ENCODE results near the gene MMP21.

MMP21 gene

GRCh38 chr10:125734148-125734547, 41.5 kb downstream of the MMP21 start:
- ATAC-seq (ENCODE audit: insufficient read depth, low read depth) (no peak), DNase-seq (no peak)
- H3K36me3 ChIP-seq (ENCODE audit: insufficient read depth, low read length) = peaks cover 99% of the 10 kb centered on the region
- TF ChIP-seq EZH2 (IDR thresholded peaks at IDR 0.05; ENCODE audit: borderline replicate concordance, low read depth, low read length, severe bottlenecking) (no peak), CTCF (IDR thresholded peaks at IDR 0.05; ENCODE audit: borderline replicate concordance, extremely low read depth, low read length, poor library complexity, severe bottlenecking) (no peak)
- H3K27ac ChIP-seq (ENCODE audit: low read length) = no peak overlapping the region
- H2AFZ ChIP-seq (ENCODE audit: low read depth, low read length) = no peak overlapping the region
- no peaks in the 10 kb centered on the region for H3K4me1 ChIP-seq (ENCODE audit: insufficient read depth, low read length)
- no peak overlapping the region for H3K4me3 ChIP-seq (ENCODE audit: low read depth in 1 of 2, low read length in 2 of 2)
- no peak overlapping the region for H3K9ac ChIP-seq (ENCODE audit: low read depth, low read length)
- H3K4me2 ChIP-seq (ENCODE audit: insufficient read depth, low read length) = no peak overlapping the region
- no peaks in the 10 kb centered on the region for H3K79me2 ChIP-seq (ENCODE audit: insufficient read depth, low read length)
- H4K20me1 ChIP-seq (ENCODE audit: insufficient read depth, low read length) = no peaks in the 10 kb centered on the region
- H3K9me3 ChIP-seq (ENCODE audit: insufficient read depth, low read length, severe bottlenecking) = no peaks in the 10 kb centered on the region
- no peaks in the 10 kb centered on the region for H3K27me3 ChIP-seq (ENCODE audit: insufficient read depth, low read length, poor library complexity)

DNA sequence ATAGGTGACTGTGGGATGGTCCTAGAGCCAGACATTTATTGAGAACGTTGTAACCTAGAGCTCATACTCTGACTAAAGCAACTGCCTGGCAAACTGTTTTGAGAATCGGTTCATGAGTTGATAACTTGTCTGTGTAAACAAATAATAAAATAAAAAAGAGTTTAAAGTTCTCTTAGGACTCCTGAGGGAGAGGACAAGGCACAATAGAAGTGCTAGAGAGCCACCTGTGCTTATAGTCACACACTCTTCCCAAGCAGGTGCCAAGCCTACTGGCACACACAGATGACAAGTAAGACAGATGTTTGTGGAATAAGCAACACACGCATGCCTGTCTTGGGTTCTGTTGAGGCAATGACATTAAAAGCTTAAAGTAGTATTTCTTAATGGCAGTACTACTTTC, 48.2 kb downstream of the MMP21 start:
- Histone ChIP-seq H3K4me3 (ENCODE audit: low read depth in 1 of 2, low read length in 2 of 2) (no peak overlapping the region), H3K36me3 (ENCODE audit: insufficient read depth, low read length) (peaks cover 96% of the 10 kb centered on the region), H3K4me1 (ENCODE audit: insufficient read depth, low read length) (peaks cover under 1% of the 10 kb centered on the region; the same call in 1 of the 2 replicates), H3K27ac (ENCODE audit: low read length) (no peak overlapping the region), H3K9ac (ENCODE audit: low read depth, low read length) (no peak overlapping the region), H3K4me2 (ENCODE audit: insufficient read depth, low read length) (no peak overlapping the region), H3K9me3 (ENCODE audit: insufficient read depth, low read length, severe bottlenecking) (no peaks in the 10 kb centered on the region), H2AFZ (ENCODE audit: low read depth, low read length) (no peak overlapping the region), H3K79me2 (ENCODE audit: insufficient read depth, low read length) (peaks cover 2% of the 10 kb centered on the region; the same call in 1 of the 2 replicates), H3K27me3 (ENCODE audit: insufficient read depth, low read length, poor library complexity) (no peaks in the 10 kb centered on the region), H4K20me1 (ENCODE audit: insufficient read depth, low read length) (no peaks in the 10 kb centered on the region)
- TF ChIP-seq EZH2 (IDR thresholded peaks at IDR 0.05; ENCODE audit: borderline replicate concordance, low read depth, low read length, severe bottlenecking) (no peak), CTCF (IDR thresholded peaks at IDR 0.05; ENCODE audit: borderline replicate concordance, extremely low read depth, low read length, poor library complexity, severe bottlenecking) (no peak)
- no peak for DNase-seq
- ATAC-seq (ENCODE audit: insufficient read depth, low read depth) = no peak

GRCh38 chr10:125726914-125727313, 48.7 kb downstream of the MMP21 start:
- H3K9ac ChIP-seq (ENCODE audit: low read depth, low read length) = no peak overlapping the region
- peaks cover 6% of the 10 kb centered on the region; the same call in 1 of the 2 replicates for H3K79me2 ChIP-seq (ENCODE audit: insufficient read depth, low read length)
- H4K20me1 ChIP-seq (ENCODE audit: insufficient read depth, low read length) = no peaks in the 10 kb centered on the region
- DNase-seq (no peak), ATAC-seq (ENCODE audit: insufficient read depth, low read depth) (no peak)
- H3K9me3 ChIP-seq (ENCODE audit: insufficient read depth, low read length, severe bottlenecking) = no peaks in the 10 kb centered on the region
- H3K27ac ChIP-seq (ENCODE audit: low read length) = no peak overlapping the region
- no peak overlapping the region for H3K4me2 ChIP-seq (ENCODE audit: insufficient read depth, low read length)
- no peak overlapping the region for H2AFZ ChIP-seq (ENCODE audit: low read depth, low read length)
- no peak overlapping the region for H3K4me3 ChIP-seq (ENCODE audit: low read depth in 1 of 2, low read length in 2 of 2)
- no peaks in the 10 kb centered on the region for H3K27me3 ChIP-seq (ENCODE audit: insufficient read depth, low read length, poor library complexity)
- no peak for TF ChIP-seq CTCF (IDR thresholded peaks at IDR 0.05; ENCODE audit: borderline replicate concordance, extremely low read depth, low read length, poor library complexity, severe bottlenecking)
- no peak for TF ChIP-seq EZH2 (IDR thresholded peaks at IDR 0.05; ENCODE audit: borderline replicate concordance, low read depth, low read length, severe bottlenecking)
- H3K36me3 ChIP-seq (ENCODE audit: insufficient read depth, low read length) = peaks cover 96% of the 10 kb centered on the region
- peaks cover 4% of the 10 kb centered on the region; the same call in 1 of the 2 replicates for H3K4me1 ChIP-seq (ENCODE audit: insufficient read depth, low read length)

DNA sequence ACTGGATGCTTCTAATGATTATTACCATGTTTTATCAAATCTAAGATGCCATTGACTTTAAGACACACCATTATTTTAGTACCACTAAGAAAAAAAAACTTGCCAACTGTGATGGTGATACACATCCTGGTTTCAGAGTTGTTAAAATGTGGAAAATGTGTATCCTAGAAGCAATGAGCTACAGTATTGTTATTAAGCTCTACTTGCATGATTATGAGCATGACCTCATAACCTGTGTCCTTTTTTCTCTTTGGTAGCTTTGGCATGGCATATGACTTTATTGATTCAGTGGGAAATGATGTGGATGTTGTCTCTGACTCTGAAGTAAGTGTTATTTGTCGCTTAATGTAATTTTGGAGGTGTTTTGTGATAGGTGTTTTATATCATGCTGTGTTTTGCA, 52.8 kb downstream of the MMP21 start:
- H3K27ac ChIP-seq (ENCODE audit: low read length) = no peak overlapping the region
- H3K9me3 ChIP-seq (ENCODE audit: insufficient read depth, low read length, severe bottlenecking) = no peaks in the 10 kb centered on the region
- no peak for TF ChIP-seq CTCF (IDR thresholded peaks at IDR 0.05; ENCODE audit: borderline replicate concordance, extremely low read depth, low read length, poor library complexity, severe bottlenecking)
- no peak for TF ChIP-seq EZH2 (IDR thresholded peaks at IDR 0.05; ENCODE audit: borderline replicate concordance, low read depth, low read length, severe bottlenecking)
- no peaks in the 10 kb centered on the region for H3K27me3 ChIP-seq (ENCODE audit: insufficient read depth, low read length, poor library complexity)
- no peak overlapping the region for H3K4me3 ChIP-seq (ENCODE audit: low read depth in 1 of 2, low read length in 2 of 2)
- no peak overlapping the region for H2AFZ ChIP-seq (ENCODE audit: low read depth, low read length)
- peaks cover 36% of the 10 kb centered on the region for H3K4me1 ChIP-seq (ENCODE audit: insufficient read depth, low read length)
- no peak overlapping the region for H3K4me2 ChIP-seq (ENCODE audit: insufficient read depth, low read length)
- H4K20me1 ChIP-seq (ENCODE audit: insufficient read depth, low read length) = no peaks in the 10 kb centered on the region
- ATAC-seq (ENCODE audit: insufficient read depth, low read depth) = no peak
- H3K79me2 ChIP-seq (ENCODE audit: insufficient read depth, low read length) = peaks cover 35% of the 10 kb centered on the region
- peaks cover 69% of the 10 kb centered on the region for H3K36me3 ChIP-seq (ENCODE audit: insufficient read depth, low read length)
- H3K9ac ChIP-seq (ENCODE audit: low read depth, low read length) = no peak overlapping the region
- no peak for DNase-seq

All from DND-41 (cell line).